A172 (cell line): ENCODE data around the gene TBXAS1. TPM values are rescaled to one million over a fixed set of nuclear protein-coding genes. Genes with fewer than 3 reads are reported as not detected.

Experiments
- DNase-seq: peaks from one replicate; pipeline ENCODE4 v3.0.0-alpha.2; 2015; ENCODE audit warnings: low spot score
- total RNA-seq: library from RNA; depleted of rRNA; stranded (reverse); fragments of >200 nt; shearing (Covaris generic); gene quantifications from 2 replicates; pipeline ENCODE4 v1.2.3, GENCODE V29; 2014

The TBXAS1 gene
- total RNA-seq, 1 experiment from 2014 or later = 0.83 TPM

DNA sequence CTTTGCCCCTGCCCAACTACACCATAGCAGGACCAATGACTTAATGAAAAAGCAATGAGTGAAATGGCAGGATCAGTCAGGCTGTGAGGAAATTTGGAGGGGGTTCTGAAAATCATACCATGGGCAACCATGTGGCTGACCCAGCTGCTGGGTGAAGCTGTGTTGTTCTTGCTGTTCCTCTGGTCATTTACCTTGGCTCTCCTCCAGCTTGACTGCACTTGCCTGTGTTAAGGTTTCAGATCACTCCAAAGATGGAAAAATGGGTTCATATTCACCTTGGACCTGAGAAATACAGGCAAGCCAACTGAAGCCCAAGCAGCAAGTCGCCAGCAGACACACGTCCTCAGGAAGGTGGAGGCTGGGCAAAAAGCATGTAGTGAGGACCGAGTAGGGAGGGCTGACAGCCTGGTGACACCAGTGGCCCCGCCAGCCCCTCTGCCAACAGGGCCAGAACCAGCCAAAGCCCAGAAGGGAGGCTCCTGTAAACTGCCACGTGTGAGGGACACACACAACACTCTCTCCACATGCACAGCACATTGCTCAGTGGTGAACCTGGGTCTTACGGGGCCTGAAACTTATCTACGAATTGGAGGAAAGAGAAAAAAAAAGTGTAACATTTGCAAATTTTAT lies 193.6 kb downstream of the TBXAS1 start:
- no peak for DNase-seq

- no peak for DNase-seq
Measured at GRCh38 chr7:140023728-140024127, 194.7 kb downstream of the TBXAS1 start.

DNA sequence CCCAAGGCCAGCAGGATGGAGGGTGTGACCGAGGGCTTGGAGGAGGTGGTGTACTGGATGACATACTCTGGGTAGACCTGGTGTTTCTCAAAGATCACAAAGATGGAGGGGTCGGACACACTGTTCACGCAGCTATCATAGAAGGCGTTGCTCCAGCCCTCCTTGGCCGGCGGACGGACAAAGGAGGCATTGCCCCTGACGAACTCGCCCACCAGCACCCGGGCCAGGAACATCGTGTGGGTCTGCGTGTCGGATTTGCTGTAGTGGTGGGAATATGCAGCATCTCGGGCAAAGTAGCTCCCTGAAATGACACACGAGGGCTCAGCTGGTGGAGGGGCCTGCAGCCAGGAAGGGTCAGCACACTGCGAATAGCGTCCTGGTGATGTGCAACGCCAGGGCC lies 195.5 kb downstream of the TBXAS1 start:
- DNase-seq = no peak

DNA sequence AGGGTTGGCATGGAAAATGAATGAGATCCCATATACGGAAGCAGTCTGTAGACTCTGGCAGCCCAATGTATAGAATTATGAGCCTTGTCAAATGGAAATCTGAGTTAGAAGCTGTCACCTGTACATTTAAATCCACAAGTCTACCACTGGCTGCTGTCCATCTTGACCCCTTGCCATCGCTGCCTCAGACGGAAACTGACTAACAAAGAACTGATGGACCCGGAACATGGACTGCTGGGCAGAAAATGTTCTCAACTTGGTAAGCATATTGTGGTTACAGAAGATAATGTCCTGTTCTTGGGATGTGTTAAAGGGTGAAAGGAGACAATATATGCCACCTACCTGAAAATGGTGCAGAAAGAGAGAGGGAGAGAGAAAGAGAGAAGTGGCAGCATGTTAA lies 196.2 kb downstream of the TBXAS1 start:
- DNase-seq = no peak

DNA sequence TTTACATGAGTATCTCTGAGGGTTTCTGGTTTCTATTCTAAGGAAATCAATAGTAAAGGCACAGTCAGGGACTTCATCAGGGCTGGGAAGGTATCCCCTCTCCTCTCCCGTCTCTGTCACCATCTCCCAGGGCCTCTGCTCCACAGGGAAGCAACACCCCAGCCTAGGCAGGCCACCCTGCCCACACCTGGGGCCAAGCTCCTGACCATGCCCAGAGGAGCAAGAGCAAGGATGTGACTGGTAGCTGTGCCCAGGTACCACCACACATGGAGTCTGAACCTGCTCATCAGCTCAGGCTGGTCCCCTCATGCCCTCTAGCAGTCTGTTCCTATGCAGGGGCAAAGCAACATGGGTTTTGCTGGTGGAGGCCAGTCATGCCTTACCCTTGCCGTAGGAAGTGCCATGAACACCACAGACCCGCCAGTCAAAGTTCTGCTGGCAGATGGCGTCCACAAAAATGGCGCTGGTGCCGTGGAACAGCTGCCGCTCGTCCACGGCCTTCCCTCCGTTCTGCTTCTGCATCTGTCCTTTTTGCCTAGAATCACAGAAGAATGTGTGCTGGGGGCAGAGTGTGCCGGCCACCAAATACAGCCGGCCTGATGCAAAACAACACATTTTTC lies 196.9 kb downstream of the TBXAS1 start:
- DNase-seq = no peak

DNA sequence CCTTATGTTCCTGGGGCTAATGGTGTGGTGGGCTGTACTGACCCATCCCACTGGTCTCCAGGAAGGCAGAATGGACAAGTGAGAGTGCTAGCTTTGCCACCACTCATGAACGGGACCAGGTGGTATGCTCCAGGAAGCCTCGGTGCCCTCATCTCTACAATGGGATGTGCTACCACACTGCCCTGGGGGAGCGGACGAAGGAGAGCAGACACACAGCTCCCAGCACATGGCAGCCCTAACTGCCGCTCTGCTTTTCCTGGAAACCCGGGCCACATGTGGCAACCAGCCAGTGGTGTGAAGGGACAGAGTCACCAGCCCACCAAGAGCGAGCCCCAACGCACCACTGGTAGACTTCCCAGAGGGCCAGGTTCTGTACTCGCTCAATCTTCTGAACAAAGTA lies 197.9 kb downstream of the TBXAS1 start:
- no peak for DNase-seq

GRCh38 chr7:140027858-140028257 lies 198.8 kb downstream of the TBXAS1 start:
- DNase-seq = no peak

GRCh38 chr7:140028311-140028710 lies 199.2 kb downstream of the TBXAS1 start:
- no peak for DNase-seq

GRCh38 chr7:140029072-140029471 lies 200.0 kb downstream of the TBXAS1 start:
- DNase-seq = no peak

GRCh38 chr7:140031364-140031763 lies 202.3 kb downstream of the TBXAS1 start:
- no peak for DNase-seq

GRCh38 chr7:140033036-140033435 lies 204.0 kb downstream of the TBXAS1 start:
- DNase-seq = peak; percentile 76

- no peak for DNase-seq
Measured at GRCh38 chr7:140033779-140034363, 204.8 kb downstream of the TBXAS1 start.

- DNase-seq = no peak
Measured at GRCh38 chr7:140034421-140034820, 205.4 kb downstream of the TBXAS1 start.

GRCh38 chr7:140035400-140036223 lies 206.5 kb downstream of the TBXAS1 start:
- peak; percentile 62 for DNase-seq

GRCh38 chr7:140036224-140036962 lies 207.3 kb downstream of the TBXAS1 start:
- no peak for DNase-seq

- DNase-seq = peak; percentile 19
Measured at GRCh38 chr7:140039066-140039465, 210.0 kb downstream of the TBXAS1 start.

DNA sequence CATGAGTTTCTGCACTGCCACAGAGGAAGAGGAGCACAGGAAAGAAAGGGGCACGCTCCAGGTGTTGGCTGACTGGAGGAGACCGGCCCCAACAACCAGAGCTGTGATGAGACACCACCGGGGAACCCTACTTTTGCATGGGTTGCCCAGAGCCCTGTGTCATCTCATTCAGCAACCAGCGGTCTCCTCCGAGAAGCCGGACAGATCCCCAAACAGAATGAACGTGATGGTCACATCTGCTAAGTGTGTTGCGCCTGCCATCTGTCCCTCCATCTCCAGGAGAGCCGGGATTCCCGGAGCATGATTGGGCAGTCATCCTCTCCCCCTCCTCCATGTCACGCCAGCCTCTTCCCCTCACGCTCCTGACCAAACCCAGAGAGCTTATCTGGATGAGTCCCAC lies 210.8 kb downstream of the TBXAS1 start:
- no peak for DNase-seq

GRCh38 chr7:140041659-140042385 lies 212.8 kb downstream of the TBXAS1 start:
- no peak for DNase-seq

GRCh38 chr7:140042386-140042670 lies 213.3 kb downstream of the TBXAS1 start:
- no peak for DNase-seq

DNA sequence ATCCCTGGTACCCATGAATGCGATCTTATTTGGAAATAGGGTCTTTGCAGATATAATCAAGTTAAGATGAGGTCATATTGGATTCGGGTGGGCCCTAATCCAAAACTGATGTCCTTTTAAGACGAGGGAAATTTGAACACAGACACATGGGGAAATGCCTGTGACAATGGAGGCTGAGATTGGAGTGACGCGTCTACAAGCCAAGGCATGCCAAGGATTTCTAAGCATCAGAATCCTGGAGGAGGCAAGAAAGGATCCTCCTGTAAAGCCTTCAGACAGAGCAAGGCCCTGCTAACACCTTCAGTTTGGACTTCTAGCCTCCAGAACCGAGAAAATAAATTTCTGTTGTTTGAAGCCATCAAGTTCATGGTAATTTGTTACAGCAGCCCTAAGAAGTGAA lies 215.2 kb downstream of the TBXAS1 start:
- DNase-seq = no peak

DNA sequence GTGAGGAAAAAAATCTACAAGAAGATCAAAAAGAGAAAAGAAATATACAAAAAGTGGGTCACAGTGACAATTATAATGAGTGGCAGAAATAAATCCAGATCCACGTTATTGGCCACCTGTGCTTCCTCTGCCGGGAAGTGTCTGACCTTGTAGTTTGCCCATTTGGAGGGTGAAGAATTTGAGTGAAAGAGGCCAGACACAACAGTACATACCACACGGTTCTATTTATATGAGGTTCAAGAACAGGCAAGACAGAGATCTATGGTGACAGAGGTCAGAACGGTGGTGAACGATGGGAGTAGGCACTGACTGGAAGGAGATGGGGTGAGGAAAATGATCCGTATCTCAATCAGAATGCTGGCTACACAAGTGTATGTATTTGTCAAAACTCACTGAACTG lies 216.6 kb downstream of the TBXAS1 start:
- DNase-seq = no peak
